Measurements from ENCODE around the gene LRMDA. TPM values are rescaled to one million over a fixed set of nuclear protein-coding genes. Genes with fewer than 3 reads are reported as not detected.

Gene LRMDA
- total RNA-seq, 2 donors from 2014 or later = 12.2 to 25.4 TPM

GRCh38 chr10:75708060-75708459 is 276.6 kb downstream of the LRMDA start:
- ATAC-seq = no peak
- Histone ChIP-seq H3K9me3 (no peaks in the 10 kb centered on the region), H3K27ac (no peak overlapping the region), H3K27me3 (no peaks in the 10 kb centered on the region), H3K36me3 (replicated peaks in 1 of 2; ENCODE audit: insufficient read depth in 1 of 2, low read depth in 2 of 2) (no peaks in the 10 kb centered on the region), H3K4me1 (no peaks in the 10 kb centered on the region), H3K4me3 (no peak overlapping the region)
- 80 to 94% methylated on average over 9 of the region's 9 CpGs for WGBS, 2 donors
- intact Hi-C loops (cut with DNase I) = no loop called here
- TF ChIP-seq CTCF (IDR thresholded peaks at IDR 0.05) (no peak), POLR2A (IDR thresholded peaks at IDR 0.05) (no peak)
- DNase-seq = no peak

GRCh38 chr10:75709245-75709644 is 277.8 kb downstream of the LRMDA start:
- no peak for ATAC-seq
- Histone ChIP-seq H3K27ac (no peak overlapping the region), H3K36me3 (replicated peaks in 1 of 2; ENCODE audit: insufficient read depth in 1 of 2, low read depth in 2 of 2) (no peaks in the 10 kb centered on the region), H3K9me3 (no peaks in the 10 kb centered on the region), H3K4me3 (no peak overlapping the region), H3K27me3 (no peaks in the 10 kb centered on the region), H3K4me1 (peaks cover 6% of the 10 kb centered on the region)
- intact Hi-C loops (cut with DNase I) = no loop called here
- TF ChIP-seq POLR2A (IDR thresholded peaks at IDR 0.05) (no peak), CTCF (IDR thresholded peaks at IDR 0.05) (no peak)
- 73 to 76% methylated on average over 4 of the region's 4 CpGs for WGBS, 2 donors
- no peak for DNase-seq

GRCh38 chr10:75709811-75710210 is 278.4 kb downstream of the LRMDA start:
- 74 to 77% methylated on average over 3 of the region's 3 CpGs for WGBS, 2 donors
- Histone ChIP-seq H3K36me3 (replicated peaks in 1 of 2; ENCODE audit: insufficient read depth in 1 of 2, low read depth in 2 of 2) (no peaks in the 10 kb centered on the region), H3K27ac (no peak overlapping the region), H3K27me3 (no peaks in the 10 kb centered on the region), H3K9me3 (no peaks in the 10 kb centered on the region), H3K4me3 (no peak overlapping the region), H3K4me1 (peaks cover 6% of the 10 kb centered on the region)
- intact Hi-C loops (cut with DNase I) = no loop called here
- ATAC-seq (no peak), DNase-seq (no peak)
- TF ChIP-seq CTCF (IDR thresholded peaks at IDR 0.05) (no peak), POLR2A (IDR thresholded peaks at IDR 0.05) (no peak)

GRCh38 chr10:75712242-75712880 is 280.9 kb downstream of the LRMDA start:
- TF ChIP-seq CTCF (IDR thresholded peaks at IDR 0.05) (no peak), POLR2A (IDR thresholded peaks at IDR 0.05) (no peak)
- no peak for ATAC-seq
- Histone ChIP-seq H3K27me3 (no peaks in the 10 kb centered on the region), H3K27ac (no peak overlapping the region), H3K4me3 (no peak overlapping the region), H3K36me3 (replicated peaks in 1 of 2; ENCODE audit: insufficient read depth in 1 of 2, low read depth in 2 of 2) (no peaks in the 10 kb centered on the region), H3K4me1 (peaks cover 6% of the 10 kb centered on the region), H3K9me3 (no peaks in the 10 kb centered on the region)
- DNase-seq = peak in 1 of 4 donors; percentile 10
- intact Hi-C loops (cut with DNase I) = no loop called here
- 55 to 61% methylated on average over 22 of the region's 22 CpGs for WGBS, 2 donors

GRCh38 chr10:75716506-75716905 is 285.1 kb downstream of the LRMDA start:
- H3K27me3 ChIP-seq = no peaks in the 10 kb centered on the region
- DNase-seq (no peak), ATAC-seq (no peak)
- intact Hi-C loops (cut with DNase I) = no loop called here
- peaks cover 6% of the 10 kb centered on the region for H3K4me1 ChIP-seq
- no peaks in the 10 kb centered on the region for H3K36me3 ChIP-seq (replicated peaks in 1 of 2; ENCODE audit: insufficient read depth in 1 of 2, low read depth in 2 of 2)
- no peaks in the 10 kb centered on the region for H3K9me3 ChIP-seq
- 81 to 83% methylated on average over 3 of the region's 3 CpGs for WGBS, 2 donors
- H3K4me3 ChIP-seq = no peak overlapping the region
- TF ChIP-seq CTCF (IDR thresholded peaks at IDR 0.05) = no peak
- TF ChIP-seq POLR2A (IDR thresholded peaks at IDR 0.05) = no peak
- H3K27ac ChIP-seq = no peak overlapping the region

Data from body of pancreas (tissue), 4 donors.